Brain microvascular endothelial cell (primary cell): ENCODE measurements around the gene PIAS1.
A peak's percentile ranks its signal among the peaks of the same experiment; 100 is the strongest.

Experiments
- DNase-seq: peaks from one replicate; pipeline ENCODE4 v3.0.0-alpha.2; 2020
- H3K27ac ChIP-seq: fragments of 250-450 bp; sonication (Bioruptor Pico); 2 replicates; pipeline ENCODE4 v1.5.1; 2020; ENCODE audit warnings: mild to moderate bottlenecking, moderate library complexity
- H3K27me3 ChIP-seq: fragments of 250-450 bp; sonication (Bioruptor Pico); replicated peaks from 2 replicates; pipeline ENCODE4 v1.5.1; 2020; ENCODE audit warnings: mild to moderate bottlenecking
- H3K36me3 ChIP-seq: fragments of 250-450 bp; sonication (Bioruptor Pico); replicated peaks from 2 replicates; pipeline ENCODE4 v1.5.1; 2020; ENCODE audit warnings: mild to moderate bottlenecking
- H3K4me3 ChIP-seq: 2 replicates; pipeline ENCODE4 v1.5.1; 2011; ENCODE audit warnings: low read depth, mild to moderate bottlenecking, control low read depth, low read length, moderate library complexity
- CTCF ChIP-seq: IDR thresholded peaks from 2 replicates; pipeline ENCODE4 v1.5.1; 2011; ENCODE audit warnings: low read depth, mild to moderate bottlenecking, moderate library complexity, low read length, control low read depth, inconsistent platforms; ENCODE audit errors: missing control alignments
- in situ Hi-C: cut with HindIII; loops from 2 replicates; pipeline ENCODE4 v1.10.0; 2017; ENCODE audit warnings: low sequenced_read_pairs, low pct_ligation_motif_present

The PIAS1 gene

GRCh38 chr15:68023307-68024101 lies 30.6 kb upstream of the PIAS1 start:
- DNase-seq: no peak
- Histone ChIP-seq H3K27me3 (no peaks in the 10 kb centered on the region), H3K36me3 (no peaks in the 10 kb centered on the region), H3K27ac (no peak overlapping the region), H3K4me3 (no peak overlapping the region)
- in situ Hi-C loops: no loop called here
- no peak for TF ChIP-seq CTCF

- in situ Hi-C loops: no loop called here
- TF ChIP-seq CTCF: no peak
- Histone ChIP-seq H3K27ac (no peak overlapping the region), H3K36me3 (no peaks in the 10 kb centered on the region), H3K27me3 (no peaks in the 10 kb centered on the region), H3K4me3 (no peak overlapping the region)
- peak; percentile 31 for DNase-seq
Measured at GRCh38 chr15:68025835-68026424, 28.2 kb upstream of the PIAS1 start.

- no peak overlapping the region for H3K27ac ChIP-seq
- H3K36me3 ChIP-seq: no peaks in the 10 kb centered on the region
- H3K27me3 ChIP-seq: no peaks in the 10 kb centered on the region
- in situ Hi-C loops: no loop called here
- TF ChIP-seq CTCF: no peak
- no peak for DNase-seq
- H3K4me3 ChIP-seq: no peak overlapping the region
Measured at GRCh38 chr15:68027388-68027787, 26.7 kb upstream of the PIAS1 start.

GRCh38 chr15:68028137-68028887 lies 25.8 kb upstream of the PIAS1 start:
- Histone ChIP-seq H3K36me3 (no peaks in the 10 kb centered on the region), H3K27me3 (no peaks in the 10 kb centered on the region), H3K27ac (no peak overlapping the region), H3K4me3 (no peak overlapping the region)
- TF ChIP-seq CTCF: no peak
- DNase-seq: no peak
- in situ Hi-C loops: no loop called here

DNA sequence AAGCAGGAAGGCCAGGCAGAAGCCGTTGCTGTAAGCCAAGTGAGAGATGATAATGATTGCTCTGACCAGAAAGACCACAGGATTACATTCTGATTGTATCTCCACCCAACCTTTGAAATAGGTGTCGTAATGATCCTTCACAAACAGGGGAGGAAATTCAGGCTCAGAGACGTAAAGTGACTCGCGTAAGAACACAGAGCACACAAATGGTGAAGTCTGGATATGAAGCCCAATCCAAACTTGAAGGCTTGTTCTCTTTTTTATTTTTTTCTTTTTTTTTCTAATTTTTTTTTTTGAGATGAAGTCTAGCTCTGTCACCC lies 25.3 kb upstream of the PIAS1 start:
- DNase-seq: no peak
- no peak overlapping the region for H3K4me3 ChIP-seq
- no peak overlapping the region for H3K27ac ChIP-seq
- H3K27me3 ChIP-seq: no peaks in the 10 kb centered on the region
- no peak for TF ChIP-seq CTCF
- H3K36me3 ChIP-seq: no peaks in the 10 kb centered on the region
- in situ Hi-C loops: no loop called here
